HG02571 (cell line): ENCODE measurements around the gene SAFB.
"Not testable (repeated sequence)": the region's sequence is repeated elsewhere in the genome, so short reads cannot be mapped to it uniquely, and the experiment has no call there.

Experiments used
- ATAC-seq: cut with Tn5 transposase; IDR thresholded peaks from one replicate; pipeline ENCODE4 v1.9.1; 2021; ENCODE audit warnings: mild to moderate bottlenecking, moderate library complexity; ENCODE audit not compliant: unreplicated experiment

The SAFB gene

GRCh38 chr19:5594521-5594950, 28.3 kb upstream of the SAFB start:
- no peak for ATAC-seq

- no peak for ATAC-seq
Observed at GRCh38 chr19:5595129-5595528, 27.8 kb upstream of the SAFB start.

GRCh38 chr19:5595745-5596144, 27.1 kb upstream of the SAFB start:
- ATAC-seq: no peak

GRCh38 chr19:5600797-5601196, 22.1 kb upstream of the SAFB start:
- ATAC-seq: no peak

GRCh38 chr19:5603626-5604025, 19.3 kb upstream of the SAFB start:
- ATAC-seq: no peak

- ATAC-seq: no peak
Observed at GRCh38 chr19:5605362-5605761, 17.5 kb upstream of the SAFB start.

GRCh38 chr19:5607318-5608275, 15.3 kb upstream of the SAFB start:
- no peak for ATAC-seq

- no peak for ATAC-seq
Observed at GRCh38 chr19:5608291-5608690, 14.6 kb upstream of the SAFB start.

- ATAC-seq: not testable (repeated sequence)
Observed at GRCh38 chr19:5608766-5609165, 14.1 kb upstream of the SAFB start.

- no peak for ATAC-seq
Observed at GRCh38 chr19:5609881-5610448, 12.9 kb upstream of the SAFB start.

- no peak for ATAC-seq
Observed at GRCh38 chr19:5612891-5613865, 9.7 kb upstream of the SAFB start.

- ATAC-seq: no peak
Observed at GRCh38 chr19:5615756-5616327, 7.0 kb upstream of the SAFB start.

- no peak for ATAC-seq
Observed at GRCh38 chr19:5617080-5617479, 5.8 kb upstream of the SAFB start.

GRCh38 chr19:5618591-5618990, 4.3 kb upstream of the SAFB start:
- no peak for ATAC-seq

- ATAC-seq: no peak
Observed at GRCh38 chr19:5619946-5620345, 2.9 kb upstream of the SAFB start.

- ATAC-seq: no peak
Observed at GRCh38 chr19:5621311-5621944, 1.5 kb upstream of the SAFB start.

GRCh38 chr19:5621945-5622464, 878 bp upstream of the SAFB start:
- no peak for ATAC-seq

- peak; percentile 3 for ATAC-seq
Observed at GRCh38 chr19:5623397-5624017, 624 bp downstream of the SAFB start.

- no peak for ATAC-seq
Observed at GRCh38 chr19:5624018-5624663, 1.3 kb downstream of the SAFB start.
